HCT116 (cell line): ENCODE data around the gene CCL7.

ENCODE experiments used
- POLR2A ChIP-seq: IDR thresholded peaks from 2 replicates; pipeline ENCODE4 v1.7.0; 2011; ENCODE audit warnings: borderline replicate concordance; ENCODE audit not compliant: insufficient read depth, insufficient read length; ENCODE audit errors: extremely low read depth
- SIN3A ChIP-seq: IDR thresholded peaks from 2 replicates; pipeline ENCODE4 v1.6.1; 2012; ENCODE audit warnings: low read depth

DNA sequence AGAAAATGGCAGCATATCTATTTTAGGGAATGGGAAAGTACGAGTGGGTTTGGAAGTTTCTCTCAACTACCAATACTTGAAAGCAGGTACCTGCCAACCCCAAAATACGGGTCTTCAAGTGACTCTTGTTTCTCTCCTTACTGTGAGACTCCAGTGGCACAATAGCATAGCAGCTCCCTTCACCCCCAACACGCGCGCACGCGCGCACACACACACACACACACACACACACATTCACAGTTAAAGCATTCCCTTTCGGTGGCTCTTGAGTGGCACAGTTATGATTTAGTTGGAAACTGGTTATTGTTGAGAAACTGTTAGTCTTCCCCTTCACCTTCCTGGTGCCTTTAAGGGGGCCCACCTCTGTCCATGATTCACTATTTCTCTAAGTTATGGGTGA lies 45.0 kb upstream of the CCL7 start:
- TF ChIP-seq POLR2A (no peak), SIN3A (no peak)
